HEK293 (cell line): ENCODE data around the gene ANKRD11.
A peak's percentile ranks its signal among the peaks of the same experiment; 100 is the strongest.

Experiments
- EGR2 ChIP-seq: fragments of 450-650 bp; formaldehyde crosslinking; IDR thresholded peaks from 2 replicates; pipeline ENCODE4 v1.5.1; 2016; ENCODE audit warnings: low read depth, missing biosample characterization, missing genetic modification characterization
- FEZF1 ChIP-seq: fragments of 450-650 bp; formaldehyde crosslinking; IDR thresholded peaks from 2 replicates; pipeline ENCODE4 v1.5.1; 2016; ENCODE audit warnings: missing biosample characterization, missing genetic modification characterization
- HOXD13 ChIP-seq: sonication (generic); formaldehyde crosslinking; IDR thresholded peaks from 2 replicates; pipeline ENCODE4 v1.8.0; 2022; ENCODE audit warnings: missing genetic modification reagents, borderline replicate concordance
- IKZF3 ChIP-seq: fragments of 450-650 bp; IDR thresholded peaks from 2 replicates; pipeline ENCODE4 v1.5.0; 2018; ENCODE audit warnings: missing biosample characterization, mild to moderate bottlenecking, missing genetic modification characterization, moderate library complexity
- KLF16 ChIP-seq: fragments of 450-650 bp; formaldehyde crosslinking; IDR thresholded peaks from 2 replicates; pipeline ENCODE4 v1.5.1; 2017; ENCODE audit warnings: missing biosample characterization, missing genetic modification characterization
- KLF8 ChIP-seq: fragments of 450-650 bp; formaldehyde crosslinking; IDR thresholded peaks from 2 replicates; pipeline ENCODE4 v1.5.1; 2016; ENCODE audit warnings: missing biosample characterization, missing genetic modification characterization
- MEIS1 ChIP-seq: sonication (generic); formaldehyde crosslinking; IDR thresholded peaks from 2 replicates; pipeline ENCODE4 v1.8.1; 2022; ENCODE audit warnings: missing genetic modification reagents, mild to moderate bottlenecking, borderline replicate concordance
- MZF1 ChIP-seq: fragments of 450-650 bp; formaldehyde crosslinking; IDR thresholded peaks from 2 replicates; pipeline ENCODE4 v1.5.1; 2017; ENCODE audit warnings: missing biosample characterization, missing genetic modification characterization, borderline replicate concordance
- PRDM1 ChIP-seq: fragments of 450-650 bp; formaldehyde crosslinking; IDR thresholded peaks from 2 replicates; pipeline ENCODE4; 2016; ENCODE audit warnings: missing biosample characterization, missing genetic modification characterization
- RBAK ChIP-seq: fragments of 450-650 bp; formaldehyde crosslinking; IDR thresholded peaks from 2 replicates; pipeline ENCODE4 v1.5.1; 2016; ENCODE audit warnings: missing biosample characterization, missing genetic modification characterization
- REPIN1 ChIP-seq: fragments of 450-650 bp; formaldehyde crosslinking; IDR thresholded peaks from 2 replicates; pipeline ENCODE4 v1.5.1; 2017; ENCODE audit warnings: missing biosample characterization, missing genetic modification characterization, low read depth
- SCRT2 ChIP-seq: fragments of 450-650 bp; formaldehyde crosslinking; IDR thresholded peaks from 2 replicates; pipeline ENCODE4 v1.5.1; 2016; ENCODE audit warnings: missing biosample characterization, missing genetic modification characterization
- SP2 ChIP-seq: fragments of 450-650 bp; formaldehyde crosslinking; IDR thresholded peaks from 2 replicates; pipeline ENCODE4 v1.5.1; 2016; ENCODE audit warnings: missing biosample characterization, missing genetic modification characterization
- ZBTB8A ChIP-seq: fragments of 450-650 bp; formaldehyde crosslinking; IDR thresholded peaks from 2 replicates; pipeline ENCODE4 v1.5.1; 2016; ENCODE audit warnings: missing biosample characterization, missing genetic modification characterization
- ZIC2 ChIP-seq: fragments of 450-650 bp; formaldehyde crosslinking; IDR thresholded peaks from 2 replicates; pipeline ENCODE4 v1.5.1; 2016; ENCODE audit warnings: missing biosample characterization, missing genetic modification characterization
- ZNF140 ChIP-seq: fragments of 450-650 bp; formaldehyde crosslinking; IDR thresholded peaks from 2 replicates; pipeline ENCODE4 v1.5.1; 2016; ENCODE audit warnings: missing biosample characterization, missing genetic modification characterization
- ZNF155 ChIP-seq: fragments of 450-650 bp; formaldehyde crosslinking; IDR thresholded peaks from 2 replicates; pipeline ENCODE4 v1.5.1; 2016; ENCODE audit warnings: missing biosample characterization, missing genetic modification characterization
- ZNF169 ChIP-seq: fragments of 450-650 bp; formaldehyde crosslinking; IDR thresholded peaks from 2 replicates; pipeline ENCODE4 v1.5.1; 2016; ENCODE audit warnings: missing biosample characterization, missing genetic modification characterization
- ZNF174 ChIP-seq: fragments of 450-650 bp; formaldehyde crosslinking; IDR thresholded peaks from 2 replicates; pipeline ENCODE4 v1.5.0; 2017; ENCODE audit warnings: missing biosample characterization, mild to moderate bottlenecking, missing genetic modification characterization
- ZNF184 ChIP-seq: fragments of 450-650 bp; IDR thresholded peaks from 2 replicates; pipeline ENCODE4 v1.5.1; 2018; ENCODE audit warnings: missing biosample characterization, mild to moderate bottlenecking, missing genetic modification characterization
- ZNF2 ChIP-seq: fragments of 450-650 bp; formaldehyde crosslinking; IDR thresholded peaks from 2 replicates; pipeline ENCODE4 v1.5.1; 2016; ENCODE audit warnings: missing biosample characterization, missing genetic modification characterization
- ZNF266 ChIP-seq: fragments of 450-650 bp; formaldehyde crosslinking; IDR thresholded peaks from 2 replicates; pipeline ENCODE4 v1.5.1; 2016; ENCODE audit warnings: missing biosample characterization, missing genetic modification characterization, low read depth
- ZNF292 ChIP-seq: fragments of 450-650 bp; formaldehyde crosslinking; IDR thresholded peaks from 2 replicates; pipeline ENCODE4 v1.5.1; 2016; ENCODE audit warnings: low read depth, missing biosample characterization, missing genetic modification characterization, borderline replicate concordance
- ZNF311 ChIP-seq: fragments of 450-650 bp; formaldehyde crosslinking; IDR thresholded peaks from 2 replicates; pipeline ENCODE4 v1.5.1; 2017; ENCODE audit warnings: missing biosample characterization, missing genetic modification characterization, borderline replicate concordance
- ZNF341 ChIP-seq: fragments of 450-650 bp; formaldehyde crosslinking; IDR thresholded peaks from 2 replicates; pipeline ENCODE4; 2016; ENCODE audit warnings: low read depth, missing biosample characterization, missing genetic modification characterization
- ZNF354C ChIP-seq: fragments of 450-650 bp; formaldehyde crosslinking; IDR thresholded peaks from 2 replicates; pipeline ENCODE4 v1.5.1; 2016; ENCODE audit warnings: missing biosample characterization, missing genetic modification characterization, low read depth, borderline replicate concordance
- ZNF426 ChIP-seq: fragments of 450-650 bp; formaldehyde crosslinking; IDR thresholded peaks from 2 replicates; pipeline ENCODE4 v1.5.1; 2017; ENCODE audit warnings: missing biosample characterization, missing genetic modification characterization, mild to moderate bottlenecking, inconsistent platforms, moderate library complexity
- ZNF433 ChIP-seq: fragments of 450-650 bp; formaldehyde crosslinking; IDR thresholded peaks from 2 replicates; pipeline ENCODE4 v1.5.1; 2016; ENCODE audit warnings: missing biosample characterization, missing genetic modification characterization, low read depth
- ZNF544 ChIP-seq: fragments of 450-650 bp; formaldehyde crosslinking; IDR thresholded peaks from 2 replicates; pipeline ENCODE4 v1.5.0; 2017; ENCODE audit warnings: missing biosample characterization, missing genetic modification characterization
- ZNF596 ChIP-seq: fragments of 450-650 bp; IDR thresholded peaks from 2 replicates; pipeline ENCODE4 v1.5.0; 2018; ENCODE audit warnings: missing biosample characterization, mild to moderate bottlenecking, missing genetic modification characterization, moderate library complexity
- ZNF610 ChIP-seq: fragments of 450-650 bp; formaldehyde crosslinking; IDR thresholded peaks from 2 replicates; pipeline ENCODE4 v1.5.1; 2016; ENCODE audit warnings: missing biosample characterization, missing genetic modification characterization, borderline replicate concordance
- ZNF776 ChIP-seq: fragments of 450-650 bp; formaldehyde crosslinking; IDR thresholded peaks from 2 replicates; pipeline ENCODE4 v1.5.0; 2017; ENCODE audit warnings: missing biosample characterization, missing genetic modification characterization, borderline replicate concordance
- ZNF785 ChIP-seq: fragments of 450-650 bp; formaldehyde crosslinking; IDR thresholded peaks from 2 replicates; pipeline ENCODE4 v1.5.1; 2016; ENCODE audit warnings: missing biosample characterization, missing genetic modification characterization
- TF ChIP-seq, protein P1 (sequence below): fragments of 450-650 bp; formaldehyde crosslinking; IDR thresholded peaks from 2 replicates; pipeline ENCODE4 v1.5.1; 2016; ENCODE audit warnings: missing biosample characterization, missing genetic modification characterization, borderline replicate concordance
- TF ChIP-seq, protein P2 (sequence below): fragments of 450-650 bp; formaldehyde crosslinking; IDR thresholded peaks from 2 replicates; pipeline ENCODE4 v1.5.1; 2016; ENCODE audit warnings: missing biosample characterization, missing genetic modification characterization
- TF ChIP-seq, protein P3 (sequence below): fragments of 450-650 bp; formaldehyde crosslinking; conservative IDR thresholded peaks from 2 replicates; pipeline ENCODE4 v1.5.1; 2016; ENCODE audit warnings: low read depth, missing biosample characterization, missing genetic modification characterization

ANKRD11 gene

DNA sequence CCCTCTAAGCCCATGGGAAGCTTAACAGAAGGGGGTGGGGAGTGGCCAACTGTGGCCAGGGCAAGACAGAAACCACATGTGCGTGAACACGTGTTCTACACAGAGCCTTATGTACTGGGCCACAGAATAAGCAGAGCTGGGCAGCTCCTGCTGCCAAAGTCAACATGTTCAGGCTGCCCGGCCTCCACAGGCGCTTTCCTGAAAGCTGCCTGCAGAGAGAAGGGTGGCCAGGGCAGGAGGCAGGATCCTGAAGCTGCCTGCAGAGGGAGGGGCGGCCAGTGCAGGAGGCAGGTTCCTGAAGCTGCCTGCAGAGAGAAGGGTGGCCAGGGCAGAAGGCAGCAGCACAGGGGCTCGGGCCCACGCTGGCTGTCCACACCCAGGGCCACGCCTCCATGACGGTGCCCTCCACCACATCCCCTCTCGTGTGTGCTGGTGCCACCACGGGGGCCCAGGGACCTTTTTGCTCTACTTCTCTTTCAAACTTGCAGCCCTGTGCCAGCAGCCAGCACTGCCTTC is 79.5 kb downstream of the ANKRD11 start (continued):
- TF ChIP-seq ZNF426 (tag by site-specific recombination) = no peak
- no peak for TF ChIP-seq ZNF169 (tag by site-specific recombination)
- TF ChIP-seq ZNF311 (tag by site-specific recombination) = no peak
- no peak for TF ChIP-seq ZNF2 (tag by site-specific recombination)
- TF ChIP-seq SCRT2 = no peak
- TF ChIP-seq ZNF596 (tag by site-specific recombination) = no peak
- peak; percentile 65 for TF ChIP-seq ZBTB8A (tag by site-specific recombination)
- TF ChIP-seq KLF16 (tag by site-specific recombination) = 0 out of 2 replicates have a peak, but pooled peaks have one; percentile 43
- TF ChIP-seq ZNF140 (tag by site-specific recombination) = no peak
- TF ChIP-seq MZF1 = no peak
- no peak for TF ChIP-seq ZNF354C (tag by site-specific recombination)
- no peak for TF ChIP-seq EGR2 (tag by site-specific recombination)
- TF ChIP-seq MEIS1 (CRISPR knock-in tag) = no peak
- TF ChIP-seq ZNF266 = no peak
- TF ChIP-seq ZNF785 (tag by site-specific recombination) = no peak
- TF ChIP-seq ZNF174 (tag by site-specific recombination) = no peak
- TF ChIP-seq ZNF155 (tag by site-specific recombination) = no peak
- no peak for TF ChIP-seq FEZF1
- peak; percentile 9; the same call in 1 of the 2 replicates for TF ChIP-seq SP2 (tag by site-specific recombination)
- TF ChIP-seq PRDM1 (tag by site-specific recombination) = no peak
- TF ChIP-seq ZNF776 (tag by site-specific recombination) = no peak
- TF ChIP-seq RBAK (tag by site-specific recombination) = no peak
- TF ChIP-seq, protein P1, sequence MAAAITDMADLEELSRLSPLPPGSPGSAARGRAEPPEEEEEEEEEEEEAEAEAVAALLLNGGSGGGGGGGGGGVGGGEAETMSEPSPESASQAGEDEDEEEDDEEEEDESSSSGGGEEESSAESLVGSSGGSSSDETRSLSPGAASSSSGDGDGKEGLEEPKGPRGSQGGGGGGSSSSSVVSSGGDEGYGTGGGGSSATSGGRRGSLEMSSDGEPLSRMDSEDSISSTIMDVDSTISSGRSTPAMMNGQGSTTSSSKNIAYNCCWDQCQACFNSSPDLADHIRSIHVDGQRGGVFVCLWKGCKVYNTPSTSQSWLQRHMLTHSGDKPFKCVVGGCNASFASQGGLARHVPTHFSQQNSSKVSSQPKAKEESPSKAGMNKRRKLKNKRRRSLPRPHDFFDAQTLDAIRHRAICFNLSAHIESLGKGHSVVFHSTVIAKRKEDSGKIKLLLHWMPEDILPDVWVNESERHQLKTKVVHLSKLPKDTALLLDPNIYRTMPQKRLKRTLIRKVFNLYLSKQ (tag by site-specific recombination) = no peak
- no peak for TF ChIP-seq HOXD13 (CRISPR knock-in tag)
- no peak for TF ChIP-seq KLF8 (tag by site-specific recombination)
- TF ChIP-seq IKZF3 (tag by site-specific recombination) = peak; percentile 86
- TF ChIP-seq ZNF433 (tag by site-specific recombination) = no peak
- peak; percentile 75 for TF ChIP-seq ZNF341
- TF ChIP-seq, protein P2, sequence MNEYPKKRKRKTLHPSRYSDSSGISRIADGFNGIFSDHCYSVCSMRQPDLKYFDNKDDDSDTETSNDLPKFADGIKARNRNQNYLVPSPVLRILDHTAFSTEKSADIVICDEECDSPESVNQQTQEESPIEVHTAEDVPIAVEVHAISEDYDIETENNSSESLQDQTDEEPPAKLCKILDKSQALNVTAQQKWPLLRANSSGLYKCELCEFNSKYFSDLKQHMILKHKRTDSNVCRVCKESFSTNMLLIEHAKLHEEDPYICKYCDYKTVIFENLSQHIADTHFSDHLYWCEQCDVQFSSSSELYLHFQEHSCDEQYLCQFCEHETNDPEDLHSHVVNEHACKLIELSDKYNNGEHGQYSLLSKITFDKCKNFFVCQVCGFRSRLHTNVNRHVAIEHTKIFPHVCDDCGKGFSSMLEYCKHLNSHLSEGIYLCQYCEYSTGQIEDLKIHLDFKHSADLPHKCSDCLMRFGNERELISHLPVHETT (tag by site-specific recombination) = no peak
- TF ChIP-seq ZNF292 (tag by site-specific recombination) = no peak
- peak; percentile 96 for TF ChIP-seq ZIC2 (tag by site-specific recombination)
- TF ChIP-seq ZNF184 = no peak
- TF ChIP-seq REPIN1 (tag by site-specific recombination) = no peak
- TF ChIP-seq, protein P3, sequence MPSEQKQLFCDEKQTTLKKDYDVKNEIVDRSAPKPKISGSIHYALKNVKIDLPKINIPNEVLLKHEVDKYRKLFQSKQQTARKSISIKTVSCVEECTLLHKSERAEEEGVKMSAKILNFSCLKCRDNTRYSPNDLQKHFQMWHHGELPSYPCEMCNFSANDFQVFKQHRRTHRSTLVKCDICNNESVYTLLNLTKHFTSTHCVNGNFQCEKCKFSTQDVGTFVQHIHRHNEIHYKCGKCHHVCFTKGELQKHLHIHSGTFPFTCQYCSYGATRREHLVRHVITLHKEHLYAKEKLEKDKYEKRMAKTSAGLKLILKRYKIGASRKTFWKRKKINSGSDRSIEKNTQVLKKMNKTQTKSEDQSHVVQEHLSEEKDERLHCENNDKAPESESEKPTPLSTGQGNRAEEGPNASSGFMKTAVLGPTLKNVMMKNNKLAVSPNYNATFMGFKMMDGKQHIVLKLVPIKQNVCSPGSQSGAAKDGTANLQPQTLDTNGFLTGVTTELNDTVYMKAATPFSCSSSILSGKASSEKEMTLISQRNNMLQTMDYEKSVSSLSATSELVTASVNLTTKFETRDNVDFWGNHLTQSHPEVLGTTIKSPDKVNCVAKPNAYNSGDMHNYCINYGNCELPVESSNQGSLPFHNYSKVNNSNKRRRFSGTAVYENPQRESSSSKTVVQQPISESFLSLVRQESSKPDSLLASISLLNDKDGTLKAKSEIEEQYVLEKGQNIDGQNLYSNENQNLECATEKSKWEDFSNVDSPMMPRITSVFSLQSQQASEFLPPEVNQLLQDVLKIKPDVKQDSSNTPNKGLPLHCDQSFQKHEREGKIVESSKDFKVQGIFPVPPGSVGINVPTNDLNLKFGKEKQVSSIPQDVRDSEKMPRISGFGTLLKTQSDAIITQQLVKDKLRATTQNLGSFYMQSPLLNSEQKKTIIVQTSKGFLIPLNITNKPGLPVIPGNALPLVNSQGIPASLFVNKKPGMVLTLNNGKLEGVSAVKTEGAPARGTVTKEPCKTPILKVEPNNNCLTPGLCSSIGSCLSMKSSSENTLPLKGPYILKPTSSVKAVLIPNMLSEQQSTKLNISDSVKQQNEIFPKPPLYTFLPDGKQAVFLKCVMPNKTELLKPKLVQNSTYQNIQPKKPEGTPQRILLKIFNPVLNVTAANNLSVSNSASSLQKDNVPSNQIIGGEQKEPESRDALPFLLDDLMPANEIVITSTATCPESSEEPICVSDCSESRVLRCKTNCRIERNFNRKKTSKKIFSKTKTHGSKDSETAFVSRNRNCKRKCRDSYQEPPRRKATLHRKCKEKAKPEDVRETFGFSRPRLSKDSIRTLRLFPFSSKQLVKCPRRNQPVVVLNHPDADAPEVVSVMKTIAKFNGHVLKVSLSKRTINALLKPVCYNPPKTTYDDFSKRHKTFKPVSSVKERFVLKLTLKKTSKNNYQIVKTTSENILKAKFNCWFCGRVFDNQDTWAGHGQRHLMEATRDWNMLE (tag by site-specific recombination) = no peak
- TF ChIP-seq ZNF544 (tag by site-specific recombination) = no peak
- no peak for TF ChIP-seq ZNF610 (tag by site-specific recombination)
